Stimulated activated memory B cell treated with anti-CD40 and anti-IgM and Interleukin-4, amounts not matched to agents 10 μg/mL and 1 μg/mL and 100 μg/mL, for 72 hours (primary cell): ENCODE data around the gene RET.

Source experiments
- ATAC-seq: fragments of 150-1000 bp; cut with Tn5 transposase; 2 replicates; pipeline ENCODE4 v1.10.0; 2021
- H3K27ac Mint-ChIP-seq: one replicate; pipeline ENCODE4 v1.8.0; 2022; ENCODE audit warnings: mild to moderate bottlenecking, mixed read lengths
- H3K27me3 Mint-ChIP-seq: one replicate; pipeline ENCODE4 v1.8.0; 2022; ENCODE audit warnings: mixed read lengths
- H3K36me3 Mint-ChIP-seq: one replicate; pipeline ENCODE4 v1.8.0; 2022; ENCODE audit warnings: mixed read lengths
- H3K4me1 Mint-ChIP-seq: one replicate; pipeline ENCODE4 v1.8.0; 2022; ENCODE audit warnings: mixed read lengths
- H3K4me3 Mint-ChIP-seq: one replicate; pipeline ENCODE4 v1.8.0; 2022; ENCODE audit warnings: mild to moderate bottlenecking, moderate library complexity, mixed read lengths
- H3K9me3 Mint-ChIP-seq: one replicate; pipeline ENCODE4 v1.8.0; 2022; ENCODE audit warnings: mixed read lengths

The RET gene

GRCh38 chr10:43065761-43066160 is 11.1 kb upstream of the RET start:
- no peaks in the 10 kb centered on the region for H3K9me3 Mint-ChIP-seq
- H3K4me3 Mint-ChIP-seq: no peak overlapping the region
- H3K27ac Mint-ChIP-seq: no peak overlapping the region
- no peaks in the 10 kb centered on the region for H3K4me1 Mint-ChIP-seq
- H3K36me3 Mint-ChIP-seq: no peaks in the 10 kb centered on the region
- ATAC-seq: no peak
- H3K27me3 Mint-ChIP-seq: peaks cover 12% of the 10 kb centered on the region

- Mint-ChIP-seq H3K9me3 (no peaks in the 10 kb centered on the region), H3K4me1 (no peaks in the 10 kb centered on the region), H3K36me3 (no peaks in the 10 kb centered on the region), H3K27ac (no peak overlapping the region), H3K4me3 (no peak overlapping the region), H3K27me3 (peaks cover 12% of the 10 kb centered on the region)
- ATAC-seq: no peak
Measured at GRCh38 chr10:43066481-43066880, 10.4 kb upstream of the RET start.

GRCh38 chr10:43067391-43068135 is 9.3 kb upstream of the RET start:
- no peak overlapping the region for H3K27ac Mint-ChIP-seq
- ATAC-seq: no peak
- H3K4me1 Mint-ChIP-seq: no peaks in the 10 kb centered on the region
- H3K9me3 Mint-ChIP-seq: no peaks in the 10 kb centered on the region
- peaks cover 12% of the 10 kb centered on the region for H3K27me3 Mint-ChIP-seq
- no peaks in the 10 kb centered on the region for H3K36me3 Mint-ChIP-seq
- no peak overlapping the region for H3K4me3 Mint-ChIP-seq

- ATAC-seq: no peak
- H3K9me3 Mint-ChIP-seq: no peaks in the 10 kb centered on the region
- peaks cover 12% of the 10 kb centered on the region for H3K27me3 Mint-ChIP-seq
- H3K4me3 Mint-ChIP-seq: no peak overlapping the region
- H3K27ac Mint-ChIP-seq: no peak overlapping the region
- H3K4me1 Mint-ChIP-seq: no peaks in the 10 kb centered on the region
- no peaks in the 10 kb centered on the region for H3K36me3 Mint-ChIP-seq
Measured at GRCh38 chr10:43068136-43068395, 8.8 kb upstream of the RET start.

GRCh38 chr10:43068471-43069210 is 8.2 kb upstream of the RET start:
- H3K27me3 Mint-ChIP-seq: peaks cover 7% of the 10 kb centered on the region
- ATAC-seq: no peak

GRCh38 chr10:43069211-43069515 is 7.7 kb upstream of the RET start:
- no peaks in the 10 kb centered on the region for H3K4me1 Mint-ChIP-seq
- no peaks in the 10 kb centered on the region for H3K36me3 Mint-ChIP-seq
- H3K27ac Mint-ChIP-seq: no peak overlapping the region
- ATAC-seq: no peak
- no peak overlapping the region for H3K4me3 Mint-ChIP-seq
- peaks cover 1% of the 10 kb centered on the region for H3K27me3 Mint-ChIP-seq
- no peaks in the 10 kb centered on the region for H3K9me3 Mint-ChIP-seq

More at GRCh38 chr10:43068471-43069210, 8.2 kb upstream of the RET start:
- H3K9me3 Mint-ChIP-seq: no peaks in the 10 kb centered on the region
- no peaks in the 10 kb centered on the region for H3K4me1 Mint-ChIP-seq
- no peak overlapping the region for H3K27ac Mint-ChIP-seq
- no peaks in the 10 kb centered on the region for H3K36me3 Mint-ChIP-seq
- no peak overlapping the region for H3K4me3 Mint-ChIP-seq

- Mint-ChIP-seq H3K27ac (no peak overlapping the region), H3K27me3 (no peaks in the 10 kb centered on the region), H3K4me3 (no peak overlapping the region), H3K9me3 (no peaks in the 10 kb centered on the region), H3K4me1 (no peaks in the 10 kb centered on the region), H3K36me3 (no peaks in the 10 kb centered on the region)
- ATAC-seq: no peak
Measured at GRCh38 chr10:43069579-43069978, 7.3 kb upstream of the RET start.

GRCh38 chr10:43070121-43071085 is 6.5 kb upstream of the RET start:
- H3K36me3 Mint-ChIP-seq: no peaks in the 10 kb centered on the region
- no peak overlapping the region for H3K27ac Mint-ChIP-seq
- peaks cover 8% of the 10 kb centered on the region for H3K27me3 Mint-ChIP-seq
- ATAC-seq: no peak
- H3K4me3 Mint-ChIP-seq: no peak overlapping the region
- H3K9me3 Mint-ChIP-seq: no peaks in the 10 kb centered on the region
- H3K4me1 Mint-ChIP-seq: no peaks in the 10 kb centered on the region

- no peaks in the 10 kb centered on the region for H3K36me3 Mint-ChIP-seq
- H3K4me3 Mint-ChIP-seq: no peak overlapping the region
- H3K4me1 Mint-ChIP-seq: peaks cover 5% of the 10 kb centered on the region
- H3K27me3 Mint-ChIP-seq: peaks cover 22% of the 10 kb centered on the region
- no peaks in the 10 kb centered on the region for H3K9me3 Mint-ChIP-seq
- no peak overlapping the region for H3K27ac Mint-ChIP-seq
- ATAC-seq: no peak
Measured at GRCh38 chr10:43071865-43072650, 4.8 kb upstream of the RET start.

- ATAC-seq: no peak
- peaks cover 30% of the 10 kb centered on the region for H3K27me3 Mint-ChIP-seq
- H3K4me1 Mint-ChIP-seq: peaks cover 5% of the 10 kb centered on the region
- no peaks in the 10 kb centered on the region for H3K36me3 Mint-ChIP-seq
- no peaks in the 10 kb centered on the region for H3K9me3 Mint-ChIP-seq
- H3K4me3 Mint-ChIP-seq: no peak overlapping the region
- no peak overlapping the region for H3K27ac Mint-ChIP-seq
Measured at GRCh38 chr10:43073191-43073590, 3.7 kb upstream of the RET start.

- H3K27me3 Mint-ChIP-seq: peaks cover 36% of the 10 kb centered on the region
- no peaks in the 10 kb centered on the region for H3K9me3 Mint-ChIP-seq
- H3K36me3 Mint-ChIP-seq: no peaks in the 10 kb centered on the region
- peaks cover 5% of the 10 kb centered on the region for H3K4me1 Mint-ChIP-seq
- no peak overlapping the region for H3K27ac Mint-ChIP-seq
- no peak for ATAC-seq
- H3K4me3 Mint-ChIP-seq: no peak overlapping the region
Measured at GRCh38 chr10:43073721-43074120, 3.1 kb upstream of the RET start.

- H3K27me3 Mint-ChIP-seq: peaks cover 43% of the 10 kb centered on the region
- no peak overlapping the region for H3K27ac Mint-ChIP-seq
- no peaks in the 10 kb centered on the region for H3K36me3 Mint-ChIP-seq
- H3K9me3 Mint-ChIP-seq: no peaks in the 10 kb centered on the region
- H3K4me3 Mint-ChIP-seq: no peak overlapping the region
- no peak for ATAC-seq
- peaks cover 10% of the 10 kb centered on the region for H3K4me1 Mint-ChIP-seq
Measured at GRCh38 chr10:43074409-43074808, 2.5 kb upstream of the RET start.

GRCh38 chr10:43074827-43075611 is 1.9 kb upstream of the RET start:
- no peaks in the 10 kb centered on the region for H3K9me3 Mint-ChIP-seq
- H3K27ac Mint-ChIP-seq: no peak overlapping the region
- peaks cover 14% of the 10 kb centered on the region for H3K4me1 Mint-ChIP-seq
- ATAC-seq: no peak
- H3K27me3 Mint-ChIP-seq: peaks cover 49% of the 10 kb centered on the region
- no peak overlapping the region for H3K4me3 Mint-ChIP-seq
- H3K36me3 Mint-ChIP-seq: no peaks in the 10 kb centered on the region

GRCh38 chr10:43075612-43076003 is 1.3 kb upstream of the RET start:
- peaks cover 14% of the 10 kb centered on the region for H3K4me1 Mint-ChIP-seq
- no peaks in the 10 kb centered on the region for H3K36me3 Mint-ChIP-seq
- no peak overlapping the region for H3K27ac Mint-ChIP-seq
- no peak for ATAC-seq
- H3K9me3 Mint-ChIP-seq: no peaks in the 10 kb centered on the region
- no peak overlapping the region for H3K4me3 Mint-ChIP-seq
- peaks cover 55% of the 10 kb centered on the region for H3K27me3 Mint-ChIP-seq
